ENCODE results near the gene L3MBTL3.

The L3MBTL3 gene

GRCh38 chr6:130178692-130179091, 160.3 kb downstream of the L3MBTL3 start:
- H3K9me3 ChIP-seq (ENCODE audit: control insufficient read depth, insufficient read depth, low read length) = no peaks in the 10 kb centered on the region
- no peak overlapping the region for H3K9ac ChIP-seq (ENCODE audit: low read depth, low read length)
- H3K36me3 ChIP-seq (ENCODE audit: insufficient read depth, low read length) = no peaks in the 10 kb centered on the region
- H3K4me1 ChIP-seq (ENCODE audit: insufficient read depth, low read length) = peaks cover 9% of the 10 kb centered on the region

GRCh38 chr6:130182466-130182865, 164.1 kb downstream of the L3MBTL3 start:
- Histone ChIP-seq H3K4me1 (ENCODE audit: insufficient read depth, low read length) (peaks cover 9% of the 10 kb centered on the region), H3K9me3 (ENCODE audit: control insufficient read depth, insufficient read depth, low read length) (no peaks in the 10 kb centered on the region), H3K36me3 (ENCODE audit: insufficient read depth, low read length) (no peaks in the 10 kb centered on the region; the same call in 1 of the 2 replicates), H3K9ac (ENCODE audit: low read depth, low read length) (no peak overlapping the region)

- Histone ChIP-seq H3K36me3 (ENCODE audit: insufficient read depth, low read length) (no peaks in the 10 kb centered on the region; the same call in 1 of the 2 replicates), H3K4me1 (ENCODE audit: insufficient read depth, low read length) (peaks cover 7% of the 10 kb centered on the region), H3K9me3 (ENCODE audit: control insufficient read depth, insufficient read depth, low read length) (no peaks in the 10 kb centered on the region), H3K9ac (ENCODE audit: low read depth, low read length) (no peak overlapping the region)
Measured at GRCh38 chr6:130183271-130184222, 165.2 kb downstream of the L3MBTL3 start.

- Histone ChIP-seq H3K9me3 (ENCODE audit: control insufficient read depth, insufficient read depth, low read length) (peaks cover 11% of the 10 kb centered on the region; the same call in 1 of the 2 replicates), H3K36me3 (ENCODE audit: insufficient read depth, low read length) (no peaks in the 10 kb centered on the region; the same call in 1 of the 2 replicates), H3K4me1 (ENCODE audit: insufficient read depth, low read length) (0 out of 2 replicates have a peak, but pooled peaks cover 2% of the 10 kb centered on the region), H3K9ac (ENCODE audit: low read depth, low read length) (no peak overlapping the region)
Measured at GRCh38 chr6:130185658-130186057, 167.3 kb downstream of the L3MBTL3 start.

- H3K4me1 ChIP-seq (ENCODE audit: insufficient read depth, low read length) = 0 out of 2 replicates have a peak, but pooled peaks cover 2% of the 10 kb centered on the region
- no peaks in the 10 kb centered on the region; the same call in 1 of the 2 replicates for H3K36me3 ChIP-seq (ENCODE audit: insufficient read depth, low read length)
- H3K9ac ChIP-seq (ENCODE audit: low read depth, low read length) = no peak overlapping the region
- peaks cover 17% of the 10 kb centered on the region for H3K9me3 ChIP-seq (ENCODE audit: control insufficient read depth, insufficient read depth, low read length)
Measured at GRCh38 chr6:130187335-130188206, 169.2 kb downstream of the L3MBTL3 start.

GRCh38 chr6:130188207-130188899, 170.0 kb downstream of the L3MBTL3 start:
- Histone ChIP-seq H3K9me3 (ENCODE audit: control insufficient read depth, insufficient read depth, low read length) (peaks cover 17% of the 10 kb centered on the region), H3K4me1 (ENCODE audit: insufficient read depth, low read length) (0 out of 2 replicates have a peak, but pooled peaks cover 2% of the 10 kb centered on the region), H3K36me3 (ENCODE audit: insufficient read depth, low read length) (no peaks in the 10 kb centered on the region; the same call in 1 of the 2 replicates), H3K9ac (ENCODE audit: low read depth, low read length) (no peak overlapping the region)

GRCh38 chr6:130189531-130190397, 171.4 kb downstream of the L3MBTL3 start:
- Histone ChIP-seq H3K36me3 (ENCODE audit: insufficient read depth, low read length) (no peaks in the 10 kb centered on the region), H3K9ac (ENCODE audit: low read depth, low read length) (no peak overlapping the region), H3K9me3 (ENCODE audit: control insufficient read depth, insufficient read depth, low read length) (peaks cover 17% of the 10 kb centered on the region), H3K4me1 (ENCODE audit: insufficient read depth, low read length) (0 out of 2 replicates have a peak, but pooled peaks cover 2% of the 10 kb centered on the region)

All from ES-I3 (cell line).